ENCODE results near the gene DNAJC7. TPM values are rescaled to one million over a fixed set of nuclear protein-coding genes. Genes with fewer than 3 reads are reported as not detected.

DNAJC7 gene
- total RNA-seq, 2 experiments from 2014 or later, result 86.7 to 90.3 TPM

GRCh38 chr17:41976142-41976768 is 41.0 kb downstream of the DNAJC7 start:
- Mint-ChIP-seq H3K4me1 (ENCODE audit: low read depth) (peaks cover 5% of the 10 kb centered on the region), H3K36me3 (ENCODE audit: low read depth) (peaks cover 36% of the 10 kb centered on the region), H3K27me3 (no peaks in the 10 kb centered on the region), H3K27ac (peak overlapping the region; percentile 69), H3K9me3 (no peaks in the 10 kb centered on the region), H3K4me3 (no peak overlapping the region)
- TF ChIP-seq CTCF (IDR thresholded peaks at IDR 0.05), result no peak
- DNase-seq (no peak), ATAC-seq (no peak)
- intact Hi-C loops (cut with micrococcal nuclease), result no loop called here
- ChIA-PET CTCF (interaction anchor here (0.9 to 3.2 kb wide), 4 partner anchors 10 to 80 kb away, joined by 3 to 13 read pairs (median 3); partner anchors contain the start of gene CNP), POLR2A (interaction anchor here (0.7 to 2.1 kb wide), 3 partner anchors 9 to 166 kb away, joined by 3 to 12 read pairs (median 3); partner anchors contain the start of gene CNP)

- no peak overlapping the region for H3K4me3 Mint-ChIP-seq
These were observed 41.8 kb downstream of the DNAJC7 start for GRCh38 chr17:41975099-41976083.

GRCh38 chr17:41974658-41975057 is 42.6 kb downstream of the DNAJC7 start:
- POLR2A ChIA-PET, result interaction anchor here (0.6 to 1.4 kb wide), 4 partner anchors 21 to 434 kb away, joined by 3 to 5 read pairs (median 3); no protein-coding TSS in a partner anchor
- Mint-ChIP-seq H3K4me3 (no peak overlapping the region), H3K36me3 (ENCODE audit: low read depth) (peaks cover 31% of the 10 kb centered on the region), H3K4me1 (ENCODE audit: low read depth) (peaks cover 9% of the 10 kb centered on the region), H3K27me3 (no peaks in the 10 kb centered on the region), H3K9me3 (no peaks in the 10 kb centered on the region), H3K27ac (no peak overlapping the region)
- ATAC-seq, result no peak
- DNase-seq, result no peak
- intact Hi-C loops (cut with micrococcal nuclease), result no loop called here
- CTCF ChIA-PET, result interaction anchor here (1.0 to 3.2 kb wide), 3 partner anchors 9 to 51 kb away, joined by 4 to 13 read pairs (median 5); partner anchors contain the start of gene CNP
- no peak for TF ChIP-seq CTCF (IDR thresholded peaks at IDR 0.05)

More at GRCh38 chr17:41975099-41976083, 41.8 kb downstream of the DNAJC7 start:
- Mint-ChIP-seq H3K27me3 (no peaks in the 10 kb centered on the region), H3K27ac (no peak overlapping the region), H3K9me3 (no peaks in the 10 kb centered on the region), H3K36me3 (ENCODE audit: low read depth) (peaks cover 34% of the 10 kb centered on the region), H3K4me1 (ENCODE audit: low read depth) (peaks cover 8% of the 10 kb centered on the region)
- DNase-seq (no peak), ATAC-seq (no peak)
- POLR2A ChIA-PET, result interaction anchor here (0.7 to 2.1 kb wide), 4 partner anchors 9 to 165 kb away, joined by 3 to 12 read pairs (median 3); partner anchors contain the start of gene CNP
- CTCF ChIA-PET, result interaction anchor here (0.9 to 3.2 kb wide), 6 partner anchors 9 to 81 kb away, joined by 3 to 13 read pairs (median 4); partner anchors contain the start of gene CNP
- no peak for TF ChIP-seq CTCF (IDR thresholded peaks at IDR 0.05)
- intact Hi-C loops (cut with micrococcal nuclease), result no loop called here

- H3K27ac Mint-ChIP-seq, result no peak overlapping the region
- CTCF ChIA-PET, result interaction anchor here (1.0 to 1.7 kb wide), 2 partner anchors 11 to 51 kb away, joined by 4 to 5 read pairs; no protein-coding TSS in a partner anchor
These were observed 43.2 kb downstream of the DNAJC7 start for GRCh38 chr17:41974031-41974430.

More at GRCh38 chr17:41974031-41974430, 43.2 kb downstream of the DNAJC7 start:
- no peak for DNase-seq
- Mint-ChIP-seq H3K4me3 (no peak overlapping the region), H3K27me3 (no peaks in the 10 kb centered on the region), H3K4me1 (ENCODE audit: low read depth) (peaks cover 13% of the 10 kb centered on the region), H3K36me3 (ENCODE audit: low read depth) (peaks cover 32% of the 10 kb centered on the region), H3K9me3 (no peaks in the 10 kb centered on the region)
- POLR2A ChIA-PET, result interaction anchor here (0.6 to 1.4 kb wide), 3 partner anchors 34 to 435 kb away, joined by 3 to 5 read pairs (median 3); no protein-coding TSS in a partner anchor
- ATAC-seq, result no peak
- TF ChIP-seq CTCF (IDR thresholded peaks at IDR 0.05), result no peak
- intact Hi-C loops (cut with micrococcal nuclease), result no loop called here

Measured in activated CD8-positive, alpha-beta T cell treated with anti-CD3 and anti-CD28 coated beads for 36 hours (primary cell).